ENCODE measurements around the gene DCUN1D4.

The DCUN1D4 gene

DNA sequence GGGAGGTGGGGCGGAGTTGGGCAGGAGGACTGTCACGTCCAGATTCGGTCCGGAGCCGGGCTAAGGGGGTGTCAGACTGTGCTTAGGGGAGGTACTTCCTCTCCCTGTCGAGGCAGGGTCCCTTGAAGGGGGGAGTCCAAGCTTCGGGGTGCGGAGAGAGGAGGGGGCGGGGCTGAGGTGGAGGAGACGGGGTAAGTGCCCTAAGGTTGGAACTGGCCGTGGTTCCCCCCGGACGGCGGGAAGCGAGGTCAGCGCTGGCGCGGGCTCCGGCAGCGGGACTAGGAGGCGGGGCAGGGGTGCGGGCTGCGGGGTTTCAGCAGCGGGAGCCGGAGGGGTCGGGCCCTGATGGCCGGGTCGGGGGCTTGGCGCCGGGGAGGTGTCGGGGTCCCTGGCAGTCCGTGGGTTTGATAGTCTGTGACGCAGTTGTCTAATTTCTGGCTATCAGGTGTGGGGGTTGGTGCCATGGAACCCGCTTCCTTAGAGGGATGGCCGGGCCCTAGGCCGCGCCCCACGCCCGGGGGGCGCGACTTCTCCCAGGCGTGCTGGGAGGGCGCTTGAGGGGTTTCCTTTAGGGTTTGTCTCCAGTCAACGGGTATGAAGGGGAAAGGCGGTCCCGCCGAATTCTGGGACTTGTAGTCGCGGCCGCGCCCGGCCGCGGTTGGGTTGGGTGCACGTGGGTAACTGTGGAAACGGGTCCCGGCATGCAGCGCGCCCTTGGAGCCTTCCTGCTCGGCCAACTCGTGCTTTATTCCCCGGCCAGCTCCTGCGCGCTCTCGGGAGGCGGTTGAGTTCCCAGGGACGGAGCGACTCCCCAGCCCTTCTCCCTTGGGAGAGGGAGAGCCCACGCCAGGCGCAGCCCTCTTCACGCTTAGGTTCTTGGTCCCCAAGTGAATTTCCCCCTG is 1.5 kb downstream of the DCUN1D4 start:
- Histone ChIP-seq H3K4me3 (ENCODE audit: insufficient read depth, low read length, poor library complexity, severe bottlenecking) (peak overlapping the region; percentile 81), H3K27me3 (ENCODE audit: low read length) (no peaks in the 10 kb centered on the region), H3K4me2 (ENCODE audit: low read depth, low read length, poor library complexity, severe bottlenecking) (peak overlapping the region; percentile 83), H3K9me3 (ENCODE audit: insufficient read depth, low read length) (no peaks in the 10 kb centered on the region), H2AFZ (ENCODE audit: low read depth, low read length, severe bottlenecking) (peak overlapping the region; percentile 37), H3K9ac (ENCODE audit: low read length) (peak overlapping the region; percentile 69), H3F3A (ENCODE audit: insufficient read depth) (peaks cover 15% of the 10 kb centered on the region), H3K9me2 (replicated peaks; ENCODE audit: insufficient read depth, low read length) (no peaks in the 10 kb centered on the region), H3K27ac (ENCODE audit: low read depth, low read length) (peak overlapping the region; percentile 61), H3K36me3 (ENCODE audit: low read length) (no peaks in the 10 kb centered on the region), H3K79me2 (ENCODE audit: insufficient read depth, low read length) (peaks cover 58% of the 10 kb centered on the region), H4K20me1 (ENCODE audit: low read depth, low read length) (peaks cover 9% of the 10 kb centered on the region; the same call in 1 of the 2 replicates)
- TF ChIP-seq, protein P1, sequence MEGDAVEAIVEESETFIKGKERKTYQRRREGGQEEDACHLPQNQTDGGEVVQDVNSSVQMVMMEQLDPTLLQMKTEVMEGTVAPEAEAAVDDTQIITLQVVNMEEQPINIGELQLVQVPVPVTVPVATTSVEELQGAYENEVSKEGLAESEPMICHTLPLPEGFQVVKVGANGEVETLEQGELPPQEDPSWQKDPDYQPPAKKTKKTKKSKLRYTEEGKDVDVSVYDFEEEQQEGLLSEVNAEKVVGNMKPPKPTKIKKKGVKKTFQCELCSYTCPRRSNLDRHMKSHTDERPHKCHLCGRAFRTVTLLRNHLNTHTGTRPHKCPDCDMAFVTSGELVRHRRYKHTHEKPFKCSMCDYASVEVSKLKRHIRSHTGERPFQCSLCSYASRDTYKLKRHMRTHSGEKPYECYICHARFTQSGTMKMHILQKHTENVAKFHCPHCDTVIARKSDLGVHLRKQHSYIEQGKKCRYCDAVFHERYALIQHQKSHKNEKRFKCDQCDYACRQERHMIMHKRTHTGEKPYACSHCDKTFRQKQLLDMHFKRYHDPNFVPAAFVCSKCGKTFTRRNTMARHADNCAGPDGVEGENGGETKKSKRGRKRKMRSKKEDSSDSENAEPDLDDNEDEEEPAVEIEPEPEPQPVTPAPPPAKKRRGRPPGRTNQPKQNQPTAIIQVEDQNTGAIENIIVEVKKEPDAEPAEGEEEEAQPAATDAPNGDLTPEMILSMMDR (IDR thresholded peaks at IDR 0.05; ENCODE audit: insufficient read depth, low read length, poor library complexity, severe bottlenecking) = no peak
- TF ChIP-seq EZH2phosphoT487 (conservative IDR thresholded peaks at IDR 0.05; ENCODE audit: low read length) = no peak

DNA sequence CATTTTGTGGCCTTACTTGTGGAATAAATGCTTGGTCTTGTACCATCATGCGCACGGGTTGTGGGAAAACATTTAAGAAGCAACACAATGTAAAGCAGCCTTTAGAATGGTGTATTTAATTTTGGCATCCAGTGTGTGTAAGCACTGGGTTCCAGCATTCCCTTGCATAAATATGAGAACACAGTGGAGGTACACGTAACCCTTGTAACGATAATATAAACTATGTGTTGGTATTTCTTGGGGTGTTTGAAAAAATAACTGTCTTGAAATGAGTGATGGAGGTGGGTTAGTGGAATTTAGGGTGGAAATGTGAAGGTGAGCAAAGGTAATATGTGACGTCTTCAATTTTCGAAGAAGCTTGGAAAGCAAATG is 2.1 kb downstream of the DCUN1D4 start:
- H3F3A ChIP-seq (ENCODE audit: insufficient read depth) = peaks cover 15% of the 10 kb centered on the region
- peak overlapping the region; percentile 83 for H3K4me2 ChIP-seq (ENCODE audit: low read depth, low read length, poor library complexity, severe bottlenecking)
- TF ChIP-seq, protein P1 (IDR thresholded peaks at IDR 0.05; ENCODE audit: insufficient read depth, low read length, poor library complexity, severe bottlenecking) = no peak
- TF ChIP-seq EZH2phosphoT487 (conservative IDR thresholded peaks at IDR 0.05; ENCODE audit: low read length) = no peak
- H3K27me3 ChIP-seq (ENCODE audit: low read length) = no peaks in the 10 kb centered on the region
- H3K79me2 ChIP-seq (ENCODE audit: insufficient read depth, low read length) = peaks cover 64% of the 10 kb centered on the region
- peak overlapping the region; percentile 81 for H3K4me3 ChIP-seq (ENCODE audit: insufficient read depth, low read length, poor library complexity, severe bottlenecking)
- H3K9ac ChIP-seq (ENCODE audit: low read length) = peak overlapping the region; percentile 69
- H4K20me1 ChIP-seq (ENCODE audit: low read depth, low read length) = peaks cover 9% of the 10 kb centered on the region; the same call in 1 of the 2 replicates
- H3K27ac ChIP-seq (ENCODE audit: low read depth, low read length) = peak overlapping the region; percentile 61
- H3K9me3 ChIP-seq (ENCODE audit: insufficient read depth, low read length) = no peaks in the 10 kb centered on the region
- no peaks in the 10 kb centered on the region for H3K36me3 ChIP-seq (ENCODE audit: low read length)
- H2AFZ ChIP-seq (ENCODE audit: low read depth, low read length, severe bottlenecking) = peak overlapping the region; percentile 37
- H3K9me2 ChIP-seq (replicated peaks; ENCODE audit: insufficient read depth, low read length) = no peaks in the 10 kb centered on the region

DNA sequence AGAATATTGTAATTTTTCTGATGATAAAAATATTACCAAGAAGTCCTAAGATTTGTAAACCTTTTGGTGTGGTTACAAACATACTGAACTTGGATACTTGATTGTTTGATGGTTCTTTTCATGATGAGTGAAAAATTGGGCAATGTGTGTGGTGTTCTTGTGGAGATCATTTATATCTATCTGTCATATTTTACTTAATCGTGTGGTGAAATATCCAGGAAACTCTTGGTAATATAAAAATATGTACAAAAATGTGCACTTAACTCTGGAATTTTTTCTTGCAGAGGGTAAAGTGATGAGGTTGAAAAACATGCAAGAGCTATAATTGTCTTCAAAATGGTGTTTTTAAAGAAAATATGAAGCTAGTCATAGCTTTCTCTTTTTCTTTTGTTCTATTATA is 2.8 kb downstream of the DCUN1D4 start:
- H4K20me1 ChIP-seq (ENCODE audit: low read depth, low read length) = peaks cover 12% of the 10 kb centered on the region; the same call in 1 of the 2 replicates
- H3K27ac ChIP-seq (ENCODE audit: low read depth, low read length) = no peak overlapping the region
- peak overlapping the region; percentile 83 for H3K4me2 ChIP-seq (ENCODE audit: low read depth, low read length, poor library complexity, severe bottlenecking)
- H3K27me3 ChIP-seq (ENCODE audit: low read length) = no peaks in the 10 kb centered on the region
- no peaks in the 10 kb centered on the region for H3K9me3 ChIP-seq (ENCODE audit: insufficient read depth, low read length)
- no peak overlapping the region for H3K9ac ChIP-seq (ENCODE audit: low read length)
- peaks cover 71% of the 10 kb centered on the region for H3K79me2 ChIP-seq (ENCODE audit: insufficient read depth, low read length)
- no peak overlapping the region for H3K4me3 ChIP-seq (ENCODE audit: insufficient read depth, low read length, poor library complexity, severe bottlenecking)
- H3K9me2 ChIP-seq (replicated peaks; ENCODE audit: insufficient read depth, low read length) = no peaks in the 10 kb centered on the region
- TF ChIP-seq, protein P1 (IDR thresholded peaks at IDR 0.05; ENCODE audit: insufficient read depth, low read length, poor library complexity, severe bottlenecking) = no peak
- TF ChIP-seq EZH2phosphoT487 (conservative IDR thresholded peaks at IDR 0.05; ENCODE audit: low read length) = no peak
- no peak overlapping the region for H2AFZ ChIP-seq (ENCODE audit: low read depth, low read length, severe bottlenecking)
- no peaks in the 10 kb centered on the region for H3K36me3 ChIP-seq (ENCODE audit: low read length)
- peaks cover 15% of the 10 kb centered on the region for H3F3A ChIP-seq (ENCODE audit: insufficient read depth)

All from SU-DHL-6 (cell line).